ENCODE measurements around the gene PRDM7.

GRCh38 chr16:90028985-90029384, 48.1 kb downstream of the PRDM7 start:
- TF ChIP-seq, protein P1, sequence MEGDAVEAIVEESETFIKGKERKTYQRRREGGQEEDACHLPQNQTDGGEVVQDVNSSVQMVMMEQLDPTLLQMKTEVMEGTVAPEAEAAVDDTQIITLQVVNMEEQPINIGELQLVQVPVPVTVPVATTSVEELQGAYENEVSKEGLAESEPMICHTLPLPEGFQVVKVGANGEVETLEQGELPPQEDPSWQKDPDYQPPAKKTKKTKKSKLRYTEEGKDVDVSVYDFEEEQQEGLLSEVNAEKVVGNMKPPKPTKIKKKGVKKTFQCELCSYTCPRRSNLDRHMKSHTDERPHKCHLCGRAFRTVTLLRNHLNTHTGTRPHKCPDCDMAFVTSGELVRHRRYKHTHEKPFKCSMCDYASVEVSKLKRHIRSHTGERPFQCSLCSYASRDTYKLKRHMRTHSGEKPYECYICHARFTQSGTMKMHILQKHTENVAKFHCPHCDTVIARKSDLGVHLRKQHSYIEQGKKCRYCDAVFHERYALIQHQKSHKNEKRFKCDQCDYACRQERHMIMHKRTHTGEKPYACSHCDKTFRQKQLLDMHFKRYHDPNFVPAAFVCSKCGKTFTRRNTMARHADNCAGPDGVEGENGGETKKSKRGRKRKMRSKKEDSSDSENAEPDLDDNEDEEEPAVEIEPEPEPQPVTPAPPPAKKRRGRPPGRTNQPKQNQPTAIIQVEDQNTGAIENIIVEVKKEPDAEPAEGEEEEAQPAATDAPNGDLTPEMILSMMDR (IDR thresholded peaks at IDR 0.05), result no peak
- no peak for TF ChIP-seq POLR2A (IDR thresholded peaks at IDR 0.05; ENCODE audit: low read length)
- no peak for TF ChIP-seq REST (IDR thresholded peaks at IDR 0.05)
- TF ChIP-seq, protein P2, sequence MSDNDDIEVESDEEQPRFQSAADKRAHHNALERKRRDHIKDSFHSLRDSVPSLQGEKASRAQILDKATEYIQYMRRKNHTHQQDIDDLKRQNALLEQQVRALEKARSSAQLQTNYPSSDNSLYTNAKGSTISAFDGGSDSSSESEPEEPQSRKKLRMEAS (IDR thresholded peaks at IDR 0.05), result no peak
- TF ChIP-seq EP300 (IDR thresholded peaks at IDR 0.05), result no peak
- TF ChIP-seq MAFK (IDR thresholded peaks at IDR 0.05; ENCODE audit: partially characterized antibody), result no peak
- no peak for TF ChIP-seq RAD21 (conservative IDR thresholded peaks at IDR 0.05 in 1 of 2, IDR thresholded peaks at IDR 0.05 in 1 of 2)
